Osteoblast (primary cell): ENCODE results near the gene IFNK. TPM values are rescaled to one million over a fixed set of nuclear protein-coding genes. Genes with fewer than 3 reads are reported as not detected.

Experiments used
- DNase-seq: peaks from one replicate; pipeline ENCODE4 v3.0.0; 2011; ENCODE audit warnings: low spot score, mixed read lengths; ENCODE audit not compliant: insufficient read length; ENCODE audit errors: missing footprints
- H2AFZ ChIP-seq: 2 replicates; pipeline ENCODE4 v1.6.0; 2011; ENCODE audit warnings: mild to moderate bottlenecking, low read length
- H3K27ac ChIP-seq: 2 replicates; pipeline ENCODE4 v1.5.1; 2011; ENCODE audit warnings: mild to moderate bottlenecking, low read depth, low read length, moderate library complexity
- H3K27me3 ChIP-seq: 2 replicates; pipeline ENCODE4 v1.6.0; 2012; ENCODE audit warnings: mild to moderate bottlenecking, control low read depth, inconsistent platforms, low read length, moderate library complexity; ENCODE audit not compliant: insufficient read depth
- H3K36me3 ChIP-seq: 2 replicates; pipeline ENCODE4 v1.5.1; 2011; ENCODE audit warnings: mild to moderate bottlenecking, low read length, control low read depth, moderate library complexity; ENCODE audit not compliant: insufficient read depth
- H3K4me1 ChIP-seq: 2 replicates; pipeline ENCODE4 v1.5.1; 2011; ENCODE audit warnings: mild to moderate bottlenecking, low read length, control low read depth, moderate library complexity; ENCODE audit not compliant: insufficient read depth
- H3K4me2 ChIP-seq: 2 replicates; pipeline ENCODE4 v1.6.0; 2011; ENCODE audit warnings: mild to moderate bottlenecking, low read length; ENCODE audit not compliant: insufficient read depth
- H3K4me3 ChIP-seq: fragments of 200-600 bp; sonication (generic); 3 replicates; pipeline ENCODE4 v1.5.1; 2012; ENCODE audit warnings: mild to moderate bottlenecking, low read length, inconsistent platforms; ENCODE audit not compliant: insufficient read depth
- H3K79me2 ChIP-seq: 2 replicates; pipeline ENCODE4 v1.6.0; 2012; ENCODE audit warnings: mild to moderate bottlenecking, low read length, control low read depth, inconsistent platforms; ENCODE audit not compliant: insufficient read depth
- H3K9me3 ChIP-seq: 2 replicates; pipeline ENCODE4 v1.5.1; 2011; ENCODE audit warnings: low read depth, low read length, control low read depth
- H4K20me1 ChIP-seq: 2 replicates; pipeline ENCODE4 v1.6.0; 2012; ENCODE audit warnings: mild to moderate bottlenecking, low read length, control low read depth; ENCODE audit not compliant: insufficient read depth
- CTCF ChIP-seq: IDR thresholded peaks from 2 replicates; pipeline ENCODE4 v1.5.1; 2011; ENCODE audit warnings: mild to moderate bottlenecking, low read depth, low read length, moderate library complexity; ENCODE audit errors: extremely low read depth
- total RNA-seq: library from RNA; depleted of rRNA; stranded (reverse); fragments of >200 nt; gene quantifications from 2 replicates; pipeline ENCODE4 v1.2.3, GENCODE V29; 2012

IFNK gene
- total RNA-seq, 1 donor, result not detected

GRCh38 chr9:27563738-27564430, 39.8 kb downstream of the IFNK start:
- Histone ChIP-seq H3K4me1 (no peaks in the 10 kb centered on the region), H3K9me3 (no peaks in the 10 kb centered on the region), H3K27me3 (no peaks in the 10 kb centered on the region), H3K79me2 (no peaks in the 10 kb centered on the region), H3K4me3 (no peak overlapping the region), H2AFZ (no peak overlapping the region), H3K36me3 (no peaks in the 10 kb centered on the region), H4K20me1 (no peaks in the 10 kb centered on the region), H3K27ac (no peak overlapping the region), H3K4me2 (no peak overlapping the region)
- no peak for TF ChIP-seq CTCF
- DNase-seq, result no peak

- H3K4me2 ChIP-seq, result no peak overlapping the region
- H4K20me1 ChIP-seq, result no peaks in the 10 kb centered on the region
- H3K4me3 ChIP-seq, result no peak overlapping the region
- no peak for TF ChIP-seq CTCF
- H3K36me3 ChIP-seq, result no peaks in the 10 kb centered on the region
- no peaks in the 10 kb centered on the region for H3K9me3 ChIP-seq
- H3K27me3 ChIP-seq, result no peaks in the 10 kb centered on the region
- H3K27ac ChIP-seq, result no peak overlapping the region
- no peak overlapping the region for H2AFZ ChIP-seq
- H3K79me2 ChIP-seq, result no peaks in the 10 kb centered on the region
- no peak for DNase-seq
- no peaks in the 10 kb centered on the region for H3K4me1 ChIP-seq
These were observed 40.6 kb downstream of the IFNK start for GRCh38 chr9:27564670-27565069.

GRCh38 chr9:27565696-27566095, 41.6 kb downstream of the IFNK start:
- no peak overlapping the region for H3K27ac ChIP-seq
- no peaks in the 10 kb centered on the region for H3K79me2 ChIP-seq
- no peak for DNase-seq
- no peak overlapping the region for H2AFZ ChIP-seq
- H4K20me1 ChIP-seq, result no peaks in the 10 kb centered on the region
- no peak overlapping the region for H3K4me3 ChIP-seq
- TF ChIP-seq CTCF, result no peak
- H3K9me3 ChIP-seq, result no peaks in the 10 kb centered on the region
- H3K4me2 ChIP-seq, result no peak overlapping the region
- no peaks in the 10 kb centered on the region for H3K36me3 ChIP-seq
- no peaks in the 10 kb centered on the region for H3K27me3 ChIP-seq
- H3K4me1 ChIP-seq, result no peaks in the 10 kb centered on the region

- no peak overlapping the region for H2AFZ ChIP-seq
- TF ChIP-seq CTCF, result no peak
- no peaks in the 10 kb centered on the region for H3K79me2 ChIP-seq
- DNase-seq, result no peak
- no peaks in the 10 kb centered on the region for H3K4me1 ChIP-seq
- no peak overlapping the region for H3K27ac ChIP-seq
- H3K27me3 ChIP-seq, result no peaks in the 10 kb centered on the region
- no peaks in the 10 kb centered on the region for H3K36me3 ChIP-seq
- H4K20me1 ChIP-seq, result no peaks in the 10 kb centered on the region
- H3K9me3 ChIP-seq, result no peaks in the 10 kb centered on the region
- H3K4me2 ChIP-seq, result no peak overlapping the region
- no peak overlapping the region for H3K4me3 ChIP-seq
These were observed 42.0 kb downstream of the IFNK start for GRCh38 chr9:27566118-27566517.
